Measurements from ENCODE around the gene NOD1.

Gene NOD1

DNA sequence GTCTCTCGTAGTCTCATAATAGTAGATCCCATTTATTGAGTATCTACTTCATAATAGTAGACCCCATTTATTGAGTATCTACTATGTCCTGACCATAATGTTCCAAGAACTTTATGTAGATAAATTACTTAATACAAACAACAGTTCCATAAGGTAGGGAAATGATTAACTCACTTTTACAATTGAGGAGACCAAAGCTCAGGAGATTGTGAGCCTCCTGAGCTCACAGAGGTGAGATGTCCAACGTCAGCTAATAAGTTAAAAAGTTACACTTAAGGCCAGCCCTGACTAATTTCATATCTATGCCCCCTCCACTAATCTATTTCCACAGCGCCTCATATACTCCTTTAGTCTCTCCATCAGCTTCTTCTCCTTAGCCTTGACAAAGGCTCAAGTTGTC, 43.6 kb upstream of the NOD1 start:
- TF ChIP-seq SIN3A (IDR thresholded peaks at IDR 0.05; ENCODE audit: borderline replicate concordance, insufficient read depth, low read length) = no peak
- TF ChIP-seq REST (IDR thresholded peaks at IDR 0.05; ENCODE audit: insufficient read depth in 1 of 2, low read depth in 2 of 2, low read length in 2 of 2) = no peak
- no peak for TF ChIP-seq POLR2AphosphoS5 (IDR thresholded peaks at IDR 0.05; ENCODE audit: low read depth, low read length)
- TF ChIP-seq TAF1 (IDR thresholded peaks at IDR 0.05; ENCODE audit: borderline replicate concordance, insufficient read depth, low read length) = no peak
- no peak for TF ChIP-seq FOXP2 (optimal IDR thresholded peaks at IDR 0.05; ENCODE audit: borderline replicate concordance, extremely low read depth, extremely low read length, insufficient read depth)

GRCh38 chr7:30521532-30521931, 42.9 kb upstream of the NOD1 start:
- no peak for TF ChIP-seq TAF1 (IDR thresholded peaks at IDR 0.05; ENCODE audit: borderline replicate concordance, insufficient read depth, low read length)

GRCh38 chr7:30519122-30519521, 40.5 kb upstream of the NOD1 start:
- TF ChIP-seq FOXP2 (optimal IDR thresholded peaks at IDR 0.05; ENCODE audit: borderline replicate concordance, extremely low read depth, extremely low read length, insufficient read depth) (no peak), SIN3A (IDR thresholded peaks at IDR 0.05; ENCODE audit: borderline replicate concordance, insufficient read depth, low read length) (no peak), TAF1 (IDR thresholded peaks at IDR 0.05; ENCODE audit: borderline replicate concordance, insufficient read depth, low read length) (no peak), REST (IDR thresholded peaks at IDR 0.05; ENCODE audit: insufficient read depth in 1 of 2, low read depth in 2 of 2, low read length in 2 of 2) (no peak), POLR2AphosphoS5 (IDR thresholded peaks at IDR 0.05; ENCODE audit: low read depth, low read length) (no peak)

DNA sequence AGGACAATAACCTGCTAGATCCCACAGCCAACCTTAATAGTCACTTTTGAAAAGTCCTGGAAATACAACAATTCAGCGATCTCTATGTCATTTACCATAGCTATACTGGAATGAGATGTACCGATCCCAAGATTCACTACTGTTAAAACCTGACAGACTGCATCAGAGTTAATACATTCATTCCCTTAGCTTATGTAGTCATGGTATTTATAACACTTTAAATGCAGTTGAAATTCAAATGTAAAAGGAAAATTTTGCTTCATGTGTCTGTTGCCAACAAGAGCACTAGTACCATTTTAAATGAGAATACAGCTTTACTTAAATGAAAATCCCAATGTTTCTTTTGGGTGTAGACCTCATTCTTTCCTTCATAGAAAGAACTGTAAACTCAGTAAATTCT, 37.2 kb upstream of the NOD1 start:
- TF ChIP-seq SIN3A (IDR thresholded peaks at IDR 0.05; ENCODE audit: borderline replicate concordance, insufficient read depth, low read length) (no peak), TAF1 (IDR thresholded peaks at IDR 0.05; ENCODE audit: borderline replicate concordance, insufficient read depth, low read length) (no peak), POLR2AphosphoS5 (IDR thresholded peaks at IDR 0.05; ENCODE audit: low read depth, low read length) (no peak), REST (IDR thresholded peaks at IDR 0.05; ENCODE audit: insufficient read depth in 1 of 2, low read depth in 2 of 2, low read length in 2 of 2) (no peak)

- TF ChIP-seq TAF1 (IDR thresholded peaks at IDR 0.05; ENCODE audit: borderline replicate concordance, insufficient read depth, low read length) (no peak), REST (IDR thresholded peaks at IDR 0.05; ENCODE audit: insufficient read depth in 1 of 2, low read depth in 2 of 2, low read length in 2 of 2) (no peak), POLR2AphosphoS5 (IDR thresholded peaks at IDR 0.05; ENCODE audit: low read depth, low read length) (no peak), SIN3A (IDR thresholded peaks at IDR 0.05; ENCODE audit: borderline replicate concordance, insufficient read depth, low read length) (no peak), FOXP2 (optimal IDR thresholded peaks at IDR 0.05; ENCODE audit: borderline replicate concordance, extremely low read depth, extremely low read length, insufficient read depth) (no peak)
Observed at GRCh38 chr7:30514776-30515175, 36.2 kb upstream of the NOD1 start.

Measured in PFSK-1 (cell line).